K562 (cell line): ENCODE measurements around the gene L3MBTL1. TPM values are rescaled to one million over a fixed set of nuclear protein-coding genes. Genes with fewer than 3 reads are reported as not detected.

Experiments used
- BHLHE40 ChIP-seq: IDR thresholded peaks from 2 replicates; pipeline ENCODE4 v1.6.1; 2011; ENCODE audit warnings: low read length, improper control_type of control experiment
- CBFA2T2 ChIP-seq: fragments of 450-650 bp; conservative IDR thresholded peaks from 2 replicates; pipeline ENCODE4 v1.6.1; 2017; ENCODE audit warnings: mild to moderate bottlenecking
- CBFA2T3 ChIP-seq: fragments of 450-650 bp; IDR thresholded peaks from 2 replicates; pipeline ENCODE4 v1.6.1; 2017
- CREM ChIP-seq: IDR thresholded peaks from 2 replicates; pipeline ENCODE4 v1.6.1; 2014; ENCODE audit warnings: antibody characterized with exemption, low read depth
- DMBX1 ChIP-seq: fragments of 250-450 bp; sonication (Bioruptor Pico); IDR thresholded peaks from 2 replicates; pipeline ENCODE4 v1.8.0; 2022; ENCODE audit warnings: inconsistent platforms, mild to moderate bottlenecking, moderate library complexity, borderline replicate concordance
- GATA2 ChIP-seq: sonication (generic); formaldehyde crosslinking; IDR thresholded peaks from 2 replicates; pipeline ENCODE4 v1.4.0; 2020; ENCODE audit warnings: mild to moderate bottlenecking, missing genetic modification reagents
- MTA2 ChIP-seq: fragments of 450-650 bp; IDR thresholded peaks from 2 replicates; pipeline ENCODE4 v1.6.1; 2016; ENCODE audit warnings: low read depth
- NR0B1 ChIP-seq: fragments of 450-650 bp; IDR thresholded peaks from one replicate; pipeline ENCODE4 v1.6.1; 2018; ENCODE audit warnings: mild to moderate bottlenecking, moderate library complexity; ENCODE audit not compliant: partially characterized antibody
- RCOR1 ChIP-seq, 2 experiments: IDR thresholded peaks; 2 replicates each; pipeline ENCODE4 v1.6.1; 2012; ENCODE audit warnings: low read depth in 2 of 2, low read length in 2 of 2, borderline replicate concordance in 1 of 2, improper control_type of control experiment in 1 of 2
- SMAD1 ChIP-seq: fragments of 150-350 bp; IDR thresholded peaks from 2 replicates; pipeline ENCODE4 v1.6.1; 2014; ENCODE audit warnings: low read length, low read depth; ENCODE audit not compliant: partially characterized antibody
- TAF15 ChIP-seq: fragments of 200-400 bp; formaldehyde crosslinking; IDR thresholded peaks from 2 replicates; pipeline ENCODE4 v1.6.1; 2017; ENCODE audit warnings: mild to moderate bottlenecking, low read depth, low read length, moderate library complexity
- ZBTB40 ChIP-seq, 2 experiments: fragments of 450-650 bp in 1 of 2; sonication (generic) in 1 of 2; formaldehyde crosslinking in 1 of 2; IDR thresholded peaks; 2 replicates each; pipeline versions ENCODE4 v1.7.1 to v1.9.0; 2016 to 2022; ENCODE audit warnings: inconsistent platforms in 1 of 2, mild to moderate bottlenecking in 1 of 2, missing genetic modification reagents in 1 of 2
- ZNF592 ChIP-seq: fragments of 450-650 bp; IDR thresholded peaks from 2 replicates; pipeline ENCODE4 v1.6.1; 2017; ENCODE audit warnings: antibody characterized with exemption, mild to moderate bottlenecking
- ZNF766 ChIP-seq: fragments of 200-800 bp; sonication (Bioruptor generic); conservative IDR thresholded peaks from 2 replicates; pipeline ENCODE4 v1.6.1; 2016; ENCODE audit warnings: missing genetic modification characterization, missing compliant biosample characterization
- polyA plus RNA-seq, 8 experiments: library from polyadenylated mRNA; depleted of rRNA in 4 of 8; stranded (reverse) in 5 of 8; unstranded in 3 of 8; fragments of >200 nt; fragmentation: Nextera tagmentation in 2 of 8; fragmentation: Illumina TruSeq in 1 of 8; extraction: Ambion mirVana in 2 of 8; extraction: Trizol in 1 of 8; gene quantifications; 2 replicates each; pipeline versions ENCODE4 v1.2.1 to v1.2.3, GENCODE V29; 2011 to 2014; ENCODE audit warnings: inconsistent platforms in 1 of 8, missing spikeins in 1 of 8
- total RNA-seq, 7 experiments: library from RNA; depleted of rRNA in 6 of 7; stranded (reverse); fragments of >200 nt in 6 of 7; fragmentation: Illumina TruSeq in 2 of 7; extraction: Trizol in 2 of 7; gene quantifications; 2 replicates each; pipeline versions ENCODE4 v1.2.1 to v1.2.3, GENCODE V29; 2011 to 2021; ENCODE audit warnings: low replicate concordance in 1 of 7

L3MBTL1 gene
- total and polyA plus RNA-seq, 9 of the 15 experiments (the other 6 are each of a cell fraction or from before 2014, with no cell fraction given), result 0.77 to 10.0 (median 4.4) TPM

GRCh38 chr20:43583982-43584432 lies 76.5 kb downstream of the L3MBTL1 start (continued):
- peak; percentile 29; the same call in 1 of the 2 replicates for TF ChIP-seq MTA2
- peak; percentile 90 for TF ChIP-seq CBFA2T3
- no peak for TF ChIP-seq NR0B1
- TF ChIP-seq DMBX1 (CRISPR knock-in tag), result peak; percentile 66; the same call in 1 of the 2 replicates
- TF ChIP-seq GATA2 (CRISPR knock-in tag), result 0 out of 2 replicates have a peak, but pooled peaks have one; percentile 25
- TF ChIP-seq ZBTB40 (IDR thresholded peaks at IDR 0.05), result no peak
- no peak for TF ChIP-seq ZBTB40 (CRISPR knock-in tag; IDR thresholded peaks at IDR 0.05)
- TF ChIP-seq BHLHE40, result peak; percentile 37; the same call in 1 of the 2 replicates
- TF ChIP-seq CBFA2T2, result peak; percentile 84
- TF ChIP-seq ZNF766 (CRISPR knock-in tag), result peak; percentile 80
- TF ChIP-seq CREM, result peak; percentile 42
- TF ChIP-seq TAF15, result no peak
- peak in 1 of 2 experiments; percentile 72; a peak in 2 of 4 replicates for TF ChIP-seq RCOR1 (IDR thresholded peaks at IDR 0.05; ENCODE audit: borderline replicate concordance in 1 of 2, low read depth in 2 of 2, low read length in 2 of 2)
- TF ChIP-seq SMAD1, result peak; percentile 91
- no peak; the same call in 1 of the 2 replicates for TF ChIP-seq ZNF592
